SJSA1 (cell line): ENCODE results near the gene TMEM86A. TPM values are rescaled to one million over a fixed set of nuclear protein-coding genes. Genes with fewer than 3 reads are reported as not detected.
"Not testable (repeated sequence)": the region's sequence is repeated elsewhere in the genome, so short reads cannot be mapped to it uniquely, and the experiment has no call there.

Experiments
- DNase-seq, 2 experiments: peaks; one replicate each; pipeline ENCODE4 v3.0.0-alpha.2; 2015 to 2020; ENCODE audit warnings: low spot score in 2 of 2, low read depth in 1 of 2
- H3K27ac ChIP-seq: fragments of 250-450 bp; sonication (Bioruptor Pico); 2 replicates; pipeline ENCODE4 v1.5.1; 2020; ENCODE audit warnings: mild to moderate bottlenecking, moderate library complexity
- H3K27me3 ChIP-seq: fragments of 250-450 bp; sonication (Bioruptor Pico); replicated peaks from 2 replicates; pipeline ENCODE4 v1.5.1; 2020; ENCODE audit warnings: mild to moderate bottlenecking, moderate library complexity
- H3K36me3 ChIP-seq: fragments of 250-450 bp; sonication (Bioruptor Pico); 2 replicates; pipeline ENCODE4 v1.5.1; 2020; ENCODE audit warnings: mild to moderate bottlenecking
- H3K4me1 ChIP-seq: fragments of 250-450 bp; sonication (Bioruptor Pico); replicated peaks from 2 replicates; pipeline ENCODE4 v1.6.1; 2021; ENCODE audit warnings: mild to moderate bottlenecking
- H3K4me3 ChIP-seq: fragments of 250-450 bp; sonication (Bioruptor Pico); 2 replicates; pipeline ENCODE4 v1.5.1; 2020; ENCODE audit warnings: mild to moderate bottlenecking
- H3K9me3 ChIP-seq: fragments of 250-450 bp; sonication (Bioruptor Pico); replicated peaks from 2 replicates; pipeline ENCODE4 v1.5.1; 2020; ENCODE audit warnings: mild to moderate bottlenecking
- total RNA-seq: library from RNA; depleted of rRNA; stranded (reverse); fragments of >200 nt; shearing (Covaris generic); gene quantifications from 2 replicates; pipeline ENCODE4 v1.2.3, GENCODE V29; 2014

Gene TMEM86A
- total RNA-seq, 1 experiment from 2014 or later: 0.32 TPM

DNA sequence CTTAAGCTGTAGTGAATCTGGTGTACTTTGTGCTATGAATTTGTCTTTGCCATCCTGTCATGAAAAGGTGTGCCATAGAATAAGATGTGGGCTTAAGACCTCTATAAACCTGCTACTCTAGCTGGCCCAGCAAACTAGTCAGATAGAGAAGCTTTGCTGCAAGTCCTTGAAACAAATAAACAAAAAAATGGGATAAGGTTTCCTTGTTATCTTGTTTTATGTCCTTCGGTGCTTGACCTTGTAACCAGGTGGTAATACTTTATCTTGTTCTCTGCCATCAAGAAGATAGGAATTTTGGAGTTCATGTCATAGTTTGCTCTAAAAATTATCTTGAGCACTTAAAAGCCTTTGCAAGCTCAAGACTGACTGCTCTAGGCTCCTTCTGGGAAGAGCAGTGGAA is 14.3 kb upstream of the TMEM86A start:
- H3K4me1 ChIP-seq: no peaks in the 10 kb centered on the region
- no peaks in the 10 kb centered on the region for H3K27me3 ChIP-seq
- no peak overlapping the region for H3K4me3 ChIP-seq
- no peak overlapping the region for H3K27ac ChIP-seq
- no peaks in the 10 kb centered on the region for H3K9me3 ChIP-seq
- no peaks in the 10 kb centered on the region for H3K36me3 ChIP-seq
- DNase-seq: no peak

DNA sequence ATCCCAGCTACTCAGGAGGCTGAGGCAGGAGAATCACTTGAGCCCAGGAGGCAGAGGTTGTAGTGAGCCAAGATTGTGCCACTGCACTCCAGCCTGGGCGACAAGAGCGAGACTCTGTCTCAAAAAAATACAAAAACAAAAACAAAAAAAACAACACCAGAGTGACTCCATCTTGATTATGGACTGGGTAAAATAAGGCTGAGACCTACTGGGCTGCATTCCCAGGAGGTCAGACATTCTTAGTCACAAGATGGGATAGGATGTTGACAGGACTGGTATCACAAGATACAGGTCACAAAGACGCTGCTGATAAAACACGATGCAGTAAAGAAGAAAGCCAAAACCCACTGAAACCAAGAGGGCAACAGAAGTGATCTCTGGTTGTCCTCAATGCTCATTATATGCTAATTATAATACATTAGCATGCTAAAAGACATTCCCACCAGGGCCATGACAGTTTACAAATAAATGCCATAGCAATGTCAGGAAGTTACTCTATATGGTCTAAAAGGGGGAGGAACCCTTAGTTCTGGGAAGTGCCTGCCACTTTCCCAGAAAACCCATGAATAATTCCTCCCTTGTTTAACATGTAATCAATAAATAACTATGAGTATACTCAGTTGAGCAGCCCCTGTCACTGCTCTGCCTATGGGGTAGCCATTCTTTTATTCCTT is 7.0 kb upstream of the TMEM86A start:
- H3K36me3 ChIP-seq, H3K27ac ChIP-seq, DNase-seq, H3K4me1 ChIP-seq, H3K9me3 ChIP-seq, H3K27me3 ChIP-seq, H3K4me3 ChIP-seq: not testable (repeated sequence)

GRCh38 chr11:18692941-18693760 is 5.4 kb upstream of the TMEM86A start:
- Histone ChIP-seq H3K4me3 (no peak overlapping the region), H3K27ac (no peak overlapping the region), H3K9me3 (no peaks in the 10 kb centered on the region), H3K27me3 (no peaks in the 10 kb centered on the region), H3K4me1 (peaks cover under 1% of the 10 kb centered on the region; the same call in 1 of the 2 replicates), H3K36me3 (no peaks in the 10 kb centered on the region)
- DNase-seq: no peak

DNA sequence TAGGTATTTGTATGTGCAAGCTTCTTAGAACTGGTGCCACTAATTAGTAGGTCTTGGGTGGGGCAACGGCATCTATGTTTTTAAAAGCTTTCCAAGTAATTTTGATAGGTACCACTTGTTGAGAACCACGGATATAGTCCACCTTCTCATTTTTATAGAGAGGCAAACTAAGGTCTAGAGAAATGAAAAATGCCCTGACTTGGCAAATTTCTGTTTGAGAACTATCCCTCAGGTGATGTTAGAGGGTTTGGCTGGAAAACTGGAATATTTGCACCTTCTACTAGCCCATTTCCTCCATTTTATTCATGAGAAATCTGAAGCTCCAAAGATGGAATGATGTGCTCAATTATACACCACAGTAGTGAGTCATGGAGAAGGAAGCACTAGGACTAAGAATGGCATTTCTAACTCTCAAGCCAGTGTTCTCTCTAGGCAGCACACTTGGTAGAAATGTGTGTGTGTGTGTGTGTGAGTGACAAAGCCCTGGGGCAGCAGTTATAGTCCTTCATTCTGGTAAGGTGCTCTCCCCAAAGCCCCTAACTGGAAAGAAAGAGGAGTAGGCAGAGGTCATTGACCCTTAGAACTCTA is 1.8 kb upstream of the TMEM86A start:
- Histone ChIP-seq H3K36me3 (no peaks in the 10 kb centered on the region), H3K9me3 (no peaks in the 10 kb centered on the region), H3K27me3 (no peaks in the 10 kb centered on the region), H3K27ac (no peak overlapping the region), H3K4me3 (no peak overlapping the region), H3K4me1 (peaks cover 3% of the 10 kb centered on the region; the same call in 1 of the 2 replicates)
- no peak for DNase-seq

GRCh38 chr11:18697576-18697975 is 1.0 kb upstream of the TMEM86A start:
- H3K27ac ChIP-seq: no peak overlapping the region

GRCh38 chr11:18699269-18699596 is 654 bp downstream of the TMEM86A start:
- Histone ChIP-seq H3K4me1 (peaks cover 3% of the 10 kb centered on the region; the same call in 1 of the 2 replicates), H3K9me3 (no peaks in the 10 kb centered on the region), H3K27ac (no peak overlapping the region), H3K36me3 (no peaks in the 10 kb centered on the region), H3K4me3 (peak overlapping the region; percentile 72), H3K27me3 (no peaks in the 10 kb centered on the region)
- DNase-seq: no peak

More at GRCh38 chr11:18697576-18697975, 1.0 kb upstream of the TMEM86A start:
- Histone ChIP-seq H3K36me3 (no peaks in the 10 kb centered on the region), H3K4me1 (peaks cover 3% of the 10 kb centered on the region; the same call in 1 of the 2 replicates), H3K9me3 (no peaks in the 10 kb centered on the region), H3K4me3 (no peak overlapping the region), H3K27me3 (no peaks in the 10 kb centered on the region)
- no peak for DNase-seq

DNA sequence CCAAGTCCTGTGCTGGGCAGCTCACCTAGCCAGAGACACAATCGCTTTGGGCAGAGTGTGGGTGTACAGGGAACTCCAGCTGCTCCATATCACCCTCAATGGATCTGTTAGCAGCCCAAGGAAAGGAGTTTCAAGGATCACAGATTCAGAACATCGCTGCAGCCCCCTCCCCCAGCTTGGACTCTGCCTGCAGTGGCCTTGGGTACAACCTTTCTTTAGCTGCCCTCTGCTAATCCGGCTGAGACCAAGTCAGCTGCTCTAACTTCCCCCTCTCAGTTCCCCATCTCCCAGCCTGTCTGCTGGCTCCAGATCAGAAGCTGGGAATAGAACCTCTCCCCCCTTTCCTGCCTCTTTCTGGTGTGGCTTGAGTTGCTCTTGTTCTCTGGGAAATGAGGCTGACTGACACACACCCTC is 1.3 kb downstream of the TMEM86A start:
- no peaks in the 10 kb centered on the region for H3K36me3 ChIP-seq
- H3K27ac ChIP-seq: no peak overlapping the region
- DNase-seq: no peak
- H3K9me3 ChIP-seq: no peaks in the 10 kb centered on the region
- no peaks in the 10 kb centered on the region for H3K27me3 ChIP-seq
- no peak overlapping the region for H3K4me3 ChIP-seq
- peaks cover 3% of the 10 kb centered on the region; the same call in 1 of the 2 replicates for H3K4me1 ChIP-seq

DNA sequence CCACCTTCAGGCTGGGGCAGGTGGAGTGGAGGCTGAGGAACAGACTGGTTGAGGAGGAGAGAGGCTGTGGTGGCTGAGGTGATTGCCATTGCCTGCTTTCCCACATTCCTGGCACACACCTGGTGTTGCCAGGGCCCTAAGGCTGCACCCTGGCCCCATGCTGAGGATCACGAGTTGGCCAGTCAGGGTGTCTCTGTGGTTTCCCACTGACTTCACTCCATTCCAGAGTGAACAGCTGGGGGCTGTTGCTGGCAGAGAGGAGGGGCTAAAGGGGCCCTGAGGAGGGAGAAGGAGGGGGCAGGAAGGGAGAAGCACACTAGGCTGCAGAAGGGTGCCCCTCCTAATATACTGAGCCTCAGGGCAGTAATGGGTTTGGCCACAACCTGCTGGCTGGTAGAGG is 1.8 kb downstream of the TMEM86A start:
- Histone ChIP-seq H3K36me3 (no peaks in the 10 kb centered on the region), H3K27me3 (no peaks in the 10 kb centered on the region), H3K4me1 (peaks cover 3% of the 10 kb centered on the region; the same call in 1 of the 2 replicates), H3K4me3 (no peak overlapping the region), H3K27ac (no peak overlapping the region), H3K9me3 (no peaks in the 10 kb centered on the region)
- no peak for DNase-seq

- Histone ChIP-seq H3K4me1 (peaks cover 7% of the 10 kb centered on the region; the same call in 1 of the 2 replicates), H3K4me3 (no peak overlapping the region), H3K9me3 (no peaks in the 10 kb centered on the region), H3K27me3 (no peaks in the 10 kb centered on the region), H3K36me3 (no peaks in the 10 kb centered on the region), H3K27ac (no peak overlapping the region)
- no peak for DNase-seq
Observed at GRCh38 chr11:18700872-18701271, 2.3 kb downstream of the TMEM86A start.

DNA sequence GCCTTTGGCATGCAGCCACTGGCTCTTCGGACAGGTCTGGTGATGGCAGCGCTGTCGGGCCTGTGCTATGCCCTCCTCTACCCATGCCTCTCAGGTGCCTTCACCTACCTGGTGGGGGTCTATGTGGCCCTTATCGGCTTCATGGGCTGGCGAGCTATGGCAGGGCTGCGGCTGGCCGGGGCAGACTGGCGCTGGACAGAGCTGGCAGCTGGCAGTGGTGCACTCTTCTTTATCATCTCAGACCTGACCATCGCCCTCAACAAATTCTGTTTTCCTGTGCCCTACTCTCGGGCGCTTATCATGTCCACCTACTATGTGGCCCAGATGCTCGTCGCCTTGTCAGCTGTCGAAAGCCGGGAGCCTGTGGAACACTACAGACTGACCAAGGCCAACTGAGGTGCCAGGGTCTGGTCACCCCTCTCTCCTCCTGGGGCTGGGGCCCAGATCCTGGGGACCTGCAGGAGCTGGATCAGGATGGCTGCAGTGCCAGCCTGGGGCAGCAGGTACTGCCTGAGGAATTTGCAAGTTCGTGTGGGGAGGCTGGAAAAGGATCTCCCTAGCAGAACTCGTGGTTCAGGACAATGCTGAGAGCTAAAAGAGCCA is 3.1 kb downstream of the TMEM86A start:
- no peak for DNase-seq

GRCh38 chr11:18703001-18703763 is 4.6 kb downstream of the TMEM86A start:
- DNase-seq: no peak
- no peak overlapping the region for H3K4me3 ChIP-seq
- H3K36me3 ChIP-seq: no peaks in the 10 kb centered on the region
- H3K27ac ChIP-seq: no peak overlapping the region
- no peaks in the 10 kb centered on the region for H3K9me3 ChIP-seq
- H3K4me1 ChIP-seq: peaks cover 7% of the 10 kb centered on the region; the same call in 1 of the 2 replicates
- H3K27me3 ChIP-seq: no peaks in the 10 kb centered on the region

More for the DNA sequence above, 3.1 kb downstream of the TMEM86A start:
- H3K9me3 ChIP-seq: no peaks in the 10 kb centered on the region
- no peaks in the 10 kb centered on the region for H3K36me3 ChIP-seq
- H3K4me3 ChIP-seq: no peak overlapping the region
- H3K4me1 ChIP-seq: peaks cover 8% of the 10 kb centered on the region; the same call in 1 of the 2 replicates
- no peaks in the 10 kb centered on the region for H3K27me3 ChIP-seq
- H3K27ac ChIP-seq: no peak overlapping the region

DNA sequence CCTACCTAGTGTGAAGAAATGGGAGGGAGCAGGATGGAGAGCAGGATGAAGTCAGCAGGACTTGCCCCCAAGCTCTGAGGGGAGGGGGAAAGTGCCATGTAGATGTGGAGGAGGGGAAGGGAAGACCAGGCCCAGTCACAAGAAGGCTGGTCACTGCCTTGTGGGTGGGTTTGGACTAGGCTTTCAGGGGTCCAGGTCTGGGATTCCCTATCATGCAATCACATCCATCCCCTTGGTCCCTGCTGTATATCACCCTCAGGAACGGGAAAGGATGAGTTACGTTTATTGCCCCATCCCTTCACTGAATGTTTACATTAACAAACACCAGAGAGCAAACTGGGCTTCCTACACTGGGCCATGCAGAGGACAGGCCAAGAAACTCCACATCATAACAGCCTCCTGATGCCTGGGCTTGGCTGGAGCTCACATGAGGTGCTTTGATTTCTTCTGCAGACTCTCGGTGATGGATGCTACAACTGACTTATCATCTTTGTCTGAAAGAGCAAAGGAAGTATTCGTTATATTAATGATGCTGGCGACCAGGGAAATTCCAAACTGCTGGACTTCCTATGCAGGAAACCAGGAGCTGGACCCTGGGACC is 5.6 kb downstream of the TMEM86A start:
- Histone ChIP-seq H3K27ac (no peak overlapping the region), H3K9me3 (no peaks in the 10 kb centered on the region), H3K4me3 (no peak overlapping the region), H3K27me3 (no peaks in the 10 kb centered on the region), H3K4me1 (peaks cover 4% of the 10 kb centered on the region; the same call in 1 of the 2 replicates), H3K36me3 (no peaks in the 10 kb centered on the region)
- no peak for DNase-seq

DNA sequence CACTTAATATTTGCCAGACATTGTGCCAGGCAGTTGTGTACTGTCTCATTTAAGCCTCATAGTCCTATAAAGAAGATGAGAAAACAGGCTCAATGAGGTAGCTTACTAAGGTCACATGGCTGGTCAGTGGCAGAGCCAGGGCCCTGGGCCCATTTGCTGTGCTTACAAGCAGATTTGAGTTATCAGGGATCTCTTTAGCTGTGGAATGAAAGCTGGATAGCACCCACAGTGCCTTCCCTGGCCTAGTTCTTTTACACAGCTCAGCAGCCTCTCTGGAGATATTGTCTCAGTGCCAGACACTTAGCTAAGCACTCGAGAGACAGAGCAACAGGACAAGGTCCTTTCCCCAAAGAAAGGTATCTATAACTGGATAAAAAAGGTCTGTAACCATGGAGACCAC is 6.1 kb downstream of the TMEM86A start:
- no peaks in the 10 kb centered on the region for H3K36me3 ChIP-seq
- H3K4me3 ChIP-seq: no peak overlapping the region
- H3K9me3 ChIP-seq: no peaks in the 10 kb centered on the region
- H3K4me1 ChIP-seq: peaks cover 4% of the 10 kb centered on the region; the same call in 1 of the 2 replicates
- H3K27me3 ChIP-seq: no peaks in the 10 kb centered on the region
- no peak for DNase-seq
- H3K27ac ChIP-seq: no peak overlapping the region
